Measurements from ENCODE around the gene UPF2. TPM values are rescaled to one million over a fixed set of nuclear protein-coding genes. Genes with fewer than 3 reads are reported as not detected.
A peak's percentile ranks its signal among the peaks of the same experiment; 100 is the strongest.

Gene UPF2
- total and polyA plus RNA-seq, 2 of the 13 experiments (the other 11 are each of a cell fraction or from before 2014, with no cell fraction given), result 6.2 to 14.5 TPM

- H3K79me2 ChIP-seq (ENCODE audit: insufficient read depth, low read length), result no peaks in the 10 kb centered on the region
- no peak overlapping the region for H3K4me3 ChIP-seq (replicated peaks in 1 of 3; ENCODE audit: insufficient read depth in 1 of 3, low read depth in 2 of 3, low read length in 3 of 3)
- no peaks in the 10 kb centered on the region for H4K20me1 ChIP-seq (ENCODE audit: insufficient read depth, low read length)
- peak overlapping the region; percentile 54 for H3K9ac ChIP-seq (ENCODE audit: insufficient read depth, low read depth, low read length)
- H3K27ac ChIP-seq (ENCODE audit: extremely low read length, insufficient read depth, low read length), result peak overlapping the region; percentile 94
- intact Hi-C loops (cut with micrococcal nuclease; ENCODE audit: unreplicated experiment), result no loop called here
- H3K4me2 ChIP-seq (ENCODE audit: low read depth, low read length), result no peak overlapping the region
- H3K36me3 ChIP-seq (replicated peaks in 1 of 2; ENCODE audit: control insufficient read depth in 1 of 2, insufficient read depth in 2 of 2, low read length in 2 of 2), result no peaks in the 10 kb centered on the region
- no peaks in the 10 kb centered on the region for H3K27me3 ChIP-seq (ENCODE audit: control insufficient read depth in 1 of 2, insufficient read depth in 2 of 2, low read length in 2 of 2)
- ATAC-seq (no peak), DNase-seq (ENCODE audit: low spot score) (no peak), FAIRE-seq (no peak)
- ChIA-PET CTCF (ENCODE audit: low intra/inter-chr PET ratio, low total read pairs) (no interaction called here), POLR2A (interaction anchor here (0.6 to 2.1 kb wide), 15 partner anchors 10 to 166 kb away, joined by 3 to 25 read pairs (median 5); partner anchors contain the start of gene UPF2)
- no TSS peak for BruUV-seq (replicated peaks)
- 93% methylated on average over 6 of the region's 6 CpGs for WGBS (ENCODE audit: low lambda C conversion rate)
- in situ Hi-C loops (cut with HindIII; ENCODE audit: extremely low pct_ligation_motif_present, low pct_unique_long_range_greater_than_20kb), result no loop called here
- peaks cover 83% of the 10 kb centered on the region for H3K4me1 ChIP-seq (ENCODE audit: insufficient read depth, low read length)
- TF ChIP-seq NR1H2 (CRISPR knock-in tag; IDR thresholded peaks at IDR 0.05; ENCODE audit: borderline replicate concordance, low read depth), result no peak
- TF ChIP-seq SNAI1 (CRISPR knock-in tag; IDR thresholded peaks at IDR 0.05; ENCODE audit: borderline replicate concordance), result 0 out of 2 replicates have a peak, but pooled peaks have one; percentile 7
- no peak overlapping the region for H2AFZ ChIP-seq (ENCODE audit: low read length)
- no peaks in the 10 kb centered on the region for H3K9me3 ChIP-seq (ENCODE audit: low read length)
Measured at GRCh38 chr10:11876324-11876723, 166.3 kb downstream of the UPF2 start.

GRCh38 chr10:11875494-11876281, 166.9 kb downstream of the UPF2 start:
- Histone ChIP-seq H3K9ac (ENCODE audit: insufficient read depth, low read depth, low read length) (peak overlapping the region; percentile 84), H2AFZ (ENCODE audit: low read length) (no peak overlapping the region), H4K20me1 (ENCODE audit: insufficient read depth, low read length) (no peaks in the 10 kb centered on the region), H3K27ac (ENCODE audit: extremely low read length, insufficient read depth, low read length) (peak overlapping the region; percentile 94), H3K4me1 (ENCODE audit: insufficient read depth, low read length) (peaks cover 76% of the 10 kb centered on the region), H3K4me2 (ENCODE audit: low read depth, low read length) (peak overlapping the region; percentile 92), H3K79me2 (ENCODE audit: insufficient read depth, low read length) (no peaks in the 10 kb centered on the region), H3K4me3 (replicated peaks in 1 of 3; ENCODE audit: insufficient read depth in 1 of 3, low read depth in 2 of 3, low read length in 3 of 3) (peak overlapping the region; percentile 49 to 69 (median 49); a peak in 5 of 6 replicates), H3K9me3 (ENCODE audit: low read length) (no peaks in the 10 kb centered on the region), H3K36me3 (replicated peaks in 1 of 2; ENCODE audit: control insufficient read depth in 1 of 2, insufficient read depth in 2 of 2, low read length in 2 of 2) (no peaks in the 10 kb centered on the region), H3K27me3 (ENCODE audit: control insufficient read depth in 1 of 2, insufficient read depth in 2 of 2, low read length in 2 of 2) (no peaks in the 10 kb centered on the region)
- BruUV-seq (replicated peaks), result no TSS peak
- ATAC-seq (peak; percentile 93), DNase-seq (ENCODE audit: low spot score) (peak; percentile 96), FAIRE-seq (peak; percentile 95)
- intact Hi-C loops (cut with micrococcal nuclease; ENCODE audit: unreplicated experiment), result loop anchor here (1.0 kb wide), 1 partner anchor 111 kb away; no protein-coding TSS in a partner anchor
- CTCF ChIA-PET (ENCODE audit: low intra/inter-chr PET ratio, low total read pairs), result no interaction called here
- in situ Hi-C loops (cut with HindIII; ENCODE audit: extremely low pct_ligation_motif_present, low pct_unique_long_range_greater_than_20kb), result no loop called here
- POLR2A ChIA-PET, result interaction anchor here (0.6 to 2.1 kb wide), 17 partner anchors 11 to 167 kb away, joined by 3 to 25 read pairs (median 5); partner anchors contain the start of gene UPF2
- 7% methylated on average over 9 of the region's 17 CpGs for WGBS (ENCODE audit: low lambda C conversion rate)
- TF ChIP-seq SCMH1 (CRISPR knock-in tag; IDR thresholded peaks at IDR 0.05; ENCODE audit: borderline replicate concordance) (no peak), ZNF747 (CRISPR knock-in tag; IDR thresholded peaks at IDR 0.05; ENCODE audit: borderline replicate concordance) (0 out of 2 replicates have a peak, but pooled peaks have one; percentile 20), ZFYVE20 (CRISPR knock-in tag; IDR thresholded peaks at IDR 0.05; ENCODE audit: borderline replicate concordance, low read depth) (no peak), SP1 (IDR thresholded peaks at IDR 0.05) (no peak), SP1 (CRISPR knock-in tag; IDR thresholded peaks at IDR 0.05) (no peak; the same call in 1 of the 2 replicates), RELA (CRISPR knock-in tag; IDR thresholded peaks at IDR 0.05) (no peak), ZNF446 (CRISPR knock-in tag; IDR thresholded peaks at IDR 0.05) (no peak; the same call in 1 of the 2 replicates), ZBTB25 (CRISPR knock-in tag; IDR thresholded peaks at IDR 0.05) (peak; percentile 60), CREB1 (IDR thresholded peaks at IDR 0.05) (no peak), CREB1 (CRISPR knock-in tag; IDR thresholded peaks at IDR 0.05) (no peak), MEIS2 (CRISPR knock-in tag; IDR thresholded peaks at IDR 0.05) (no peak; the same call in 1 of the 2 replicates), ZNF20 (CRISPR knock-in tag; IDR thresholded peaks at IDR 0.05) (no peak)
- TF ChIP-seq, protein P1, sequence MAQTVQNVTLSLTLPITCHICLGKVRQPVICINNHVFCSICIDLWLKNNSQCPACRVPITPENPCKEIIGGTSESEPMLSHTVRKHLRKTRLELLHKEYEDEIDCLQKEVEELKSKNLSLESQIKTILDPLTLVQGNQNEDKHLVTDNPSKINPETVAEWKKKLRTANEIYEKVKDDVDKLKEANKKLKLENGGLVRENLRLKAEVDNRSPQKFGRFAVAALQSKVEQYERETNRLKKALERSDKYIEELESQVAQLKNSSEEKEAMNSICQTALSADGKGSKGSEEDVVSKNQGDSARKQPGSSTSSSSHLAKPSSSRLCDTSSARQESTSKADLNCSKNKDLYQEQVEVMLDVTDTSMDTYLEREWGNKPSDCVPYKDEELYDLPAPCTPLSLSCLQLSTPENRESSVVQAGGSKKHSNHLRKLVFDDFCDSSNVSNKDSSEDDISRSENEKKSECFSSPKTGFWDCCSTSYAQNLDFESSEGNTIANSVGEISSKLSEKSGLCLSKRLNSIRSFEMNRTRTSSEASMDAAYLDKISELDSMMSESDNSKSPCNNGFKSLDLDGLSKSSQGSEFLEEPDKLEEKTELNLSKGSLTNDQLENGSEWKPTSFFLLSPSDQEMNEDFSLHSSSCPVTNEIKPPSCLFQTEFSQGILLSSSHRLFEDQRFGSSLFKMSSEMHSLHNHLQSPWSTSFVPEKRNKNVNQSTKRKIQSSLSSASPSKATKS (CRISPR knock-in tag; IDR thresholded peaks at IDR 0.05), result no peak
